T-helper 1 cell treated with Interleukin-12 subunit alpha and Interleukin-12 subunit beta and Interleukin-4 antibody, amounts not matched to agents 30 ng/mL and 1 ng/mL, for 36 hours (primary cell): ENCODE results near the gene MFGE8. TPM values are rescaled to one million over a fixed set of nuclear protein-coding genes. Genes with fewer than 3 reads are reported as not detected.

Source experiments
- intact Hi-C: fragments of 100-400 bp; cut with micrococcal nuclease; formaldehyde crosslinking; loops from one replicate; pipeline ENCODE4 v1.15.1; 2024
- total RNA-seq: library from RNA; stranded (reverse); gene quantifications from 2 replicates; pipeline ENCODE4 v1.2.3, GENCODE V29; 2022

The MFGE8 gene
- total RNA-seq, 1 donor from 2014 or later, result 18.7 TPM

DNA sequence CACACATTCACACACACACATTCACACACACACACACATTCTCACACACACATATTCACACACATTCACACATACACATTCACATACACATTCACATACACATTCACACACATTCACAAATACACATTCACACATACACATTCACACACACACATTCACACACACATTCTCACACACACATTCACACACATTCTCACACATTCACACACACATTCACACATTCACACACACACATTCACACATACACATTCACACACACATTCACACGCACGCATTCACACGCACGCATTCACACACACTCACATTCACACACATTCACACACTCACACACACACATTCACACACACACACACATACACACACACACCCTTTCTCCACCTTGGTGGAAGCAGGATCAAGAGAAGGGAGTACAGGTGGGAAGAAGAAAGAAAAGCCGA, 12.2 kb downstream of the MFGE8 start:
- intact Hi-C loops, result no loop called here

DNA sequence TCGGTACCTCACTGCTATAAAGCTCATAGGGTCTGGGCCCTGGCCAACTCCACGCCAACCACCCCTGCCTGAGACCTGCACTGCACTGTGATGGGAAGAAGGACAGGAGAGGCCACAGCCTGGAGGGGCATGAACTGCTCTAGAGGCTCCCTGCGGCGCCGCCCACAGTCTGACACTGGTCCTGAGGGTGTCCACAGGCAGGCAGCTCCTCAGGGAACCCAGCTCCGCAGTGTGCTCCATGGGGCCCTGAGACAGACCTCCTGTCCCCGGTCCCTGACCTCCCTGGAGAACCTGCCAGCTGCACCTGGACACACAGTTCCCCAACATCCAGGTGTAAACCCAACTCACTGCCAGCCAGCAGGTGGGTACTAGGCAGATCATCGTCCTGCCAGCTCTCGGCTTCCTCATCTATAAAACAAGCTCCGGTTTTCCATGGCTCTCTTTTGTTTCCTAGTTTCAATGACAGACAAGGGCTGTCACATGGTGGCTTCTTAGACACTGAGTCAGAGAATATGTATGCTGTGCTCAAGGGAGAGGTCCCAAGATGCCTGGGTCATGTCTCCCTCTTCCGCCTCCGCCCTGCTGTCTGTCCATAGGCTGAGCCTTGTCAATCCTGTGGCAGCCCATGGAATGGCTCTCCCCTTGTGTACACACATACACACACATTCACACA, 12.7 kb downstream of the MFGE8 start:
- intact Hi-C loops, result no loop called here

DNA sequence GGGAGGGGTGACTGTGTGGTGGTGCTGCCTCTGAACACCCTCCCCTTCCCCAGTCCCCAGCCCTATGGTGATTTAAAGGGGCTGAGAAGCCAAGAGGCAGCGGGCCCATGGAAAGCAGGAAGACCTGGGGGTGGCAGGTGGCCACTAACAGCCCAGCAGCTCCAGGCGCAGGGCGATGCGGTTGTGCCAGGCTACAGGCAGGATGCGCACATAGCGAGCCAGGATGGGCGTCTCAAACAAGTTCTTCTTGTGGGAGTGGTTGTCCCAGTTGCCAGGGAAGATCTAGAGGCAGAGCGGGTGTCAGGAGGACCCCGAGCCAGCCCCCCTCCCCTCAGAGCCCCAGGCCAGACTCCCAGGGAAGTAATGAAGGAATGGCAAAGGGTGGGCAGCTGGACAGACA, 13.9 kb downstream of the MFGE8 start:
- intact Hi-C loops, result loop anchor here (5.0 to 10.0 kb wide), 3 partner anchors 352 to 676 kb away; partner anchors contain the start of genes DET1 and TICRR

DNA sequence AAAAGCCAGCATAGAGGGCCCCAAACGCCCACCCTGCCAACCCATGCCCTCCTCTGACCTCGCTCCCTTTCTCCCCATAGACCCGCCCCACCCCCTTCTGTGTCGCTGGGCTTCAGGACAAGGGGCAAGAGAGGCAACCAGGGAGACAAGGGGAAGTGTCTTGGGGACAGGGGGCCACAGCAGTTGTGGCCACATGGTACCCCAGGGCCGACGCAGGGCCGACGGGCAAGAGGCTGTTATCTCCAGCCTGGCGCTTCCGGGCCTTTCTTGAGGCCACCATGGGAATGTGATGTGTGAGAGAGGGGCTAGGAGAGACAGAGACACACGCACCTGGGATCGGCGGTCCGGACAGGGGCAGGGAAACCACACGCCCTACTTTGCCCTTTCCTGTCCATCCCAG, 14.4 kb downstream of the MFGE8 start:
- intact Hi-C loops, result loop anchor here (5.0 to 10.0 kb wide), 3 partner anchors 351 to 676 kb away; partner anchors contain the start of genes DET1 and TICRR

DNA sequence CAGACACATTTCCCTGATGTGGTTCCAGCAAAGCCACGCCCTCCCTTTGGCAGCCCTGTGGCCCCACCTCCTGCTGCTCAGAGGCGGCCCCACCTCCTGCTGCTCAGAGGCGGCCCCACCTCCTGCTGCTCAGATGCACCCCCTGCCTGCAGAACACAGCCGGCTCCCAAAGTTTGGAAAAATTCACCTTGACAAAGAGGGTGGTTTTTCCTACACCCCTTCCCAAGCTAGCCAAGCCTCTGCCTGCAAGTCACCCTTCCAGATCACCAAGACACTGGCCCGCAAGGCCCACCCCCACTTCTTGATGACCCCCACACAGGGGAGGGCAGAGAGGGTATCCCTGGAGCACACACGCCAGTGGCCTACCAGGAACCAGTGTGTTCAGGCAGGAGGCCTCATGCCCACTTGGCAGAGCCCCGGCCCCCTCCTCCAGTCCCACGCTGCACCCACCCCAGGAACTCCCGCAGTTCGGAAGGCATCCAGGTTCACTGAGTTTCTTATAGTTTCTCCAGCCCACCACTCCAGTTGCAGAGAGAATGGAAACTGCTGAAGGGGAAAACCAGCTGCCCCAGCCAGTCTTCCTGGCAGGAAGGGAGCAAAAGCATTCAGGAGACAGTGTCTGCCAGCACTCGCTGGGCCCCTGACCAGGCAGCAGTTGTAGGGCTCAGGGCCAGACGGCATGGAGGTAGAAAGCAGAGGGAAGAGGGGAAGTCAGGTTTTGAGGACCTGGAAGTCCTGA, 15.6 kb downstream of the MFGE8 start:
- intact Hi-C loops, result loop anchor here (1.0 to 10.0 kb wide), 6 partner anchors 16 to 677 kb away; partner anchors contain the start of genes ABHD2, DET1, MFGE8 and TICRR

DNA sequence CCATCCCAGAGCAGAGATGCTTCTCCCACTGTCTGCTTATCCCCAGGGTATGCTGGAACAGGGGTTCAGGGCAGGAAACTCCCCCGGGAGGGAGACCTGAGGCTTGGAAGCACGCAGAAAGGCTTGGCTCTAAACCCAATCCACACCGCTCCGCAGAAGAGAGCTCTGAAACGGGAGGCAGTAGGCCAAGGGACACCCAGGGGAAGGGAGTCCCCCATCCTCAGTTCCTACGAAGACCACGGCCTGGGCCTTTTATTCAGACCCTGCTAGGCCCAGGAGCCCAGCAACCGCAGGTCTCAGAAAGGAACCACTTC, 16.1 kb downstream of the MFGE8 start:
- intact Hi-C loops, result loop anchor here (1.0 to 10.0 kb wide), 6 partner anchors 16 to 678 kb away; partner anchors contain the start of genes ABHD2, DET1, MFGE8 and TICRR

DNA sequence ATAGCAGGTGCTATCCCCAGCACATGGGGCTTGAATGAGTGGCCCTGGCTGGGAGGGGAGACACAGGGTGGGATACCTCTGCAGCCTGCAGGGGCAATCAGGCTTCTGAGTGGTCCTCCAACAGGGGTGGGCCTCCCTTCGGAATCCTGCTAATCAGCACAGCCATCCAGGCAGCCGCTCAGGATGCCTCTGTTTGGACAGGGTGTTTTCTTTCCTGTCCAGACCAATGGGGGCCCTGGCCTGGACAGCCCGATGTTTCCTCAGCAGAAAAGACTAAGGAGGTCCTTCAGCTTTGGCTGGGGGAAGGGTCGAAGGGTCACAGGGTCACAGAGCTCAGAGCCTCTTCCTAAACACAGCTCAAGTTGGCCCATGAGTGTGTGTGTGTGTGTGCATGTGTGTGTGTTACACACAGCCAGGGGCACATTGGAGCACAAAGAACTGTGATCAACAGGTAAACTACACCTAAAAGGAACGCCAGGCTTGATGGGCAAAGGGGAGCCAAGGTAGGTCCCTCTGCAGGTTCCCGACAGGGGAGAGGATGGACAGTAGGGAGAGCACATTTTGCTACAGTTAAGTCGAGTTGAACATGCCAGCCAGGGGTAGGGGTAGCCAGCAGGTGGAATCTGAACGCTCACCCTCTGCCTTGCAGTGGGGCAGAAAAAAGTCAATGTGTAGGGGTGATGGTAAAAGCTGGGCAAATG, 16.7 kb downstream of the MFGE8 start:
- intact Hi-C loops, result loop anchor here (1.0 to 10.0 kb wide), 6 partner anchors 17 to 678 kb away; partner anchors contain the start of genes ABHD2, DET1, MFGE8 and TICRR

DNA sequence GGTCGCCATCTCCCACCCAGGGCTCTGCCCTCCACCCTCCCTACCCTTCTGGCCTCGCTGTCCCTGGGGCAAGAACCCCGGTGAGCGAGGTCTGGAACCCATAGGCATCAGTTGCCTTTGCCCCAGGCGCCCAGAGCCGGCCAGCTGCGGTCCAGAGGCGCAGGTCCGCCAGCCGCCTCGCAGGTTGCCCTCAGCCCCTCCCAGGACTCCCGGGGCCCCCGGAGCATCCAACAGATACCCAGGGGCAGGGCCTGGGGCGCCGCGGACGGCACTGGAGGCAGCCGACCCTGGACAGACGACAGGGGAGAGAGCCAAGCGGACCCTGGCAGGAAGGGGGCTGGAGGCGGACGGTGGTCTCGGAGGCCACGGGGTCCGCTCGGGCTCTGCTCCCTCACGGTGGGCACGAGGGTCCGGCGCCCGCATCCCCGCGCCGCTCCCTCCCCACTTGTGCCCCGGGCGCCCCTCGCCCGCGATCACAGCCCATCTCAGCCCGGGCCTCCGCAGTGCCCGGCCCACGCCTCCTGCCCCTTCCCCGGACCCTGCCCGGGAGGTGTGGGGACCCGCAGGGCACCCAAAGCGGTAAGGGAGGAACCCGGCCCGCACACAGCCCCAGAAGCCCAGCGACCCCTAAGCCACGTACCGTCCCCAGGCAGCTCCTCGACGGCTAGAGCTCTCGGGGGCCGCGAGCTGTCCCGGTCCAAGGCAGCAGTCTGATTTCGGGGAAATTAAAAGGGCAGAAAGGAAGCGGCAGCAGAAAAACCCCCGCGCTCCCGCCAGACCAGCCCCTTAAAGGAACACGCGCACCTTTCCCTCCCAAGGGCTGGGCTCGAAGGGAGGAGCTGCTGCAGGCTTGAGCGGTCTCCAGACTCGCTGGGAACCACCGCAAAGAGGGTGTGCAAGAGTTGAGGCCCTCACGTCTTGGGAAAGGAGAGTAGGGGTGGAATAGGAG, 18.1 kb downstream of the MFGE8 start, which contains the start of gene HAPLN3:
Gene HAPLN3, minus strand, starts transcription at position 726 of the 949 bp plus-strand sequence. CDS start 8,246 bp downstream, outside the sequence.
- intact Hi-C loops, result loop anchor here (1.0 to 10.0 kb wide), 10 partner anchors 9 to 680 kb away; partner anchors contain the start of genes DET1, MRPL46, MRPS11 and TICRR

DNA sequence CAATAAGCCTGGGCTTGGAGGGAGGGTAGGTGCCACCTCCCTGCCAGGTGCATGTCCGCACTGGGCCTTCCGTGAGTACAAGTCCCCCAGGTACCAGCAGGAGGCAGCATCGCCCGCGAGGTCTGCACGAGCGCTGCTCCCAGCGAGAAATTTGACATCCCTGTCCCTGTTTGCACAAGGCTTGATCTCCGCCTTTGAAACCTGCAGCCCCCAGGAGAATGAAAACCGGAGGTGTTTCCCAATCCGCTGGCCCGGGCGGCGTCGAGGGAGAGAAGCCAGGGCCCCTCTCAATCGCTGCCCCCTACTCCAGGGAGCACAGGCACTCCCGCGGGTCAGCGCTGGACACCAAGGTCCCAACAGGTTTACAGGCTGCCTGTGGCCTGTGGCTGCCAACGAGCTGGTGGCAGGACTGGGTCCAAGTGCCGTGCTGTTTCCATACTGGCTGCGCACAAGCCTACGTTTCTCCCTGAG, 18.8 kb downstream of the MFGE8 start:
- intact Hi-C loops, result loop anchor here (1.0 to 10.0 kb wide), 8 partner anchors 10 to 680 kb away; partner anchors contain the start of genes MRPL46, MRPS11 and TICRR

DNA sequence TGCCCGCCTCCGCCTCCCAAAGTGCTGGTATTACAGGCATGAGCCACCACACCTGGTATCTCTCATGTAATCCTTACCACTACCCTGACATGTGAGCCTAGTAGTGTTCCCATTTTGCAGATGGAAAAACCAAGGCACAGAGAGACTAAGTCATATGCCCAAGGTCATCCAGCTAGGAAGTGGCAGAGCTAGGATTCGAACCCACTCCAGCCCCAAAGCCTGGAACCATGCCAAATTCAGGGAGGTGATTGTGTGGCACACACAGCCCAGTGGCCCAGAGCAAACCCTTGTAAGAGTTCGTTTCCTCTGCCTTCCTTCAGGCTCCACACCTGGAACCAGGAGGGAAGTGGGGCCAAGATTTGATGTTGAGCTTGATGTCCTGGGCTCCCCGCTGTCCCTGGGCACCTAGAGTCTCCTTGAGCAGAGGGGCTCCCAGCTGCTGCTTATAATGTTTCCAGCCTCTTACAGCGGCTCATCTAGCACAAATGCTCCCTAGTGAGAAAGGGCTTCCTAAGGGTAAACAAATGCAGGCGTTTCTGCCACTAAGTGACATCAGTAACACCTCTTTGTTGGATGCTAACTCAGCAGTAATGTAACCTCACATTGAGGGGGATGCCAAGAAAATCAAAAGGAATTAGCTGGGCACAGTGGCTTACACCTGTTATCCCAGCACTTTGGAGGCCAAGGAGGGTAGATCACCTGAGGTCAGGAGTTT, 21.5 kb downstream of the MFGE8 start:
- intact Hi-C loops, result loop anchor here (10.0 kb wide), 1 partner anchor 683 kb away; the partner anchor contains the start of gene TICRR

DNA sequence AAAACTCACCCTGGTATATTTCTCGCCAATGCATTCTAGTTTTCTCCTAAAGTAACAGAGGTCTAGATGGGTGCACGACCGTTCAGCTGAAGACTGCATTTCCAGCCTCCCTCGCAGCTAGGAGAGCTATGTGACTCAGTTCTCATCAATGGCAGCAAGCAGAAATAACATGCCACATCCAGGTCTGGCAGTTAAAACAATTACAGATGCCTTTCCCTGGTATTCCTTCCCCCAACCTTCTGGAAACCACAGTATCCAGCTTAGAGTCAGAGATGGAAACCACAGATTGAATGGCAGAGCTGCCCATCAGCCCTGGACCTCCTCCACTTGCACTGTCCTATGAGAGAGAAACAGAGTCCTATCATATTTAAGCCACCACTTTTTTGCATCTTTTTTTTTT, 22.7 kb downstream of the MFGE8 start:
- intact Hi-C loops, result loop anchor here (10.0 kb wide), 1 partner anchor 684 kb away; the partner anchor contains the start of gene TICRR

DNA sequence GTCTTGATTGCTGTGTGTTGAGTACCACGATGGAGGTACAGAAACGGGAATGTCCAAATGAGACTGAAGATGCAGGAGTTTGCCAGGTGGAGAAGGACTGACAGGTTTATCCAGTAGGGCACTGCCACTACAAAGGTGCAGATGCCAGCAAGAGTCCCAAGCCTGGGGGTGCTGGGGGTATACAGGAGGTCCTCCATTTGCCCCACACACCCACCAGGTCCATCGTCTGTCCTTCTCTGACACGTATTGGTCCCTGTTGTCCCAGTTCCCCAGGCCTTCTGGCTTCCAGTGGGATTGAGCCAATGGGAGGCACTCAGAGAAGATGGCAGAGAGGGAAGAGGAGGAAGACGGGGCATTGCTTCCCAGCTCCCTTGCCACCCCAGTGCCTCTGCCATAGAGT, 24.5 kb downstream of the MFGE8 start:
- intact Hi-C loops, result no loop called here

DNA sequence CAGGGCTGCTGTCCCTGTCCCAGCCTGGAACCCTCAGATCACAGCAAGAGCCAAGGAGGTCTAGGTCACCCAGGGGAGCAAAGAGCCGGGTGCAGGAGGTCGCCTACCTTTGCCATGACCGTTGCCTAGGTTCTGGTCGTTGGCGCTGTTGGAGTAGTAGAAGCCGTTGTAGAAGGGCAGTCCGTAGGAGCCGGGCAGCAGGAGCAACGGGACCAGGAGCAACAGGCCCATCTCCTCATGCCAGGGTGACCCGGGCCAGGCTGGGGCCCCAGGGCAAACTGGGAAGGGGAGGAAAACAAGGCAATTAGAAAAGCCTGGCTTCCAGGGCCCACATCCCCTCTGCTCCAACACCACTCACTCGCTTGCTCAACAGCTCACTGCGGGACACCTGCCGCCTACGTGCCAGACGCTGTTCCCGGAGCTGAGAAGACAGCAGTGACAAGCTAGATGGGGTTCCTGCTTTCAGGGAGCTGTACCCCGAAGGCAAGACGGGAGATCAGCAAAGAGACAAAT, 26.1 kb downstream of the MFGE8 start:
- intact Hi-C loops, result no loop called here

DNA sequence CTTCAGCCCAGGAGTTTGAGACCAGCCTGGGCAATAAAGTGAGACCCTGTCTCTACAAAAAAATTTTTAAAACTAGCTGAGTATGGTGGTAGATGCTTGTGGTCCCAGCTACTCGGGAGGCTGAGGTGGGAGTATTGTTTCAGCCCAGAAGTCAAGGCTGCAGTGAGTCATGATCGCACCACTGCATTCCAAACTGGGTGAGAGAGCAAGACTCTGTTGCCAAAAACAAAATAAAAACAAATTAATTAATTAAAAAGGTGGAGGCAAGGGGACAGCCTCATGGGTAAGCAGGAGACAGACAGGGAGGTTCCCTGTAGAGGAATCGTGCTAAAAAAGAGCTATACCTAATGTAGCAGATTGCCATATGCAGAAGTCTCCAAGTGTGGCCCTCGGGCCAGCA, 30.4 kb downstream of the MFGE8 start:
- intact Hi-C loops, result no loop called here

DNA sequence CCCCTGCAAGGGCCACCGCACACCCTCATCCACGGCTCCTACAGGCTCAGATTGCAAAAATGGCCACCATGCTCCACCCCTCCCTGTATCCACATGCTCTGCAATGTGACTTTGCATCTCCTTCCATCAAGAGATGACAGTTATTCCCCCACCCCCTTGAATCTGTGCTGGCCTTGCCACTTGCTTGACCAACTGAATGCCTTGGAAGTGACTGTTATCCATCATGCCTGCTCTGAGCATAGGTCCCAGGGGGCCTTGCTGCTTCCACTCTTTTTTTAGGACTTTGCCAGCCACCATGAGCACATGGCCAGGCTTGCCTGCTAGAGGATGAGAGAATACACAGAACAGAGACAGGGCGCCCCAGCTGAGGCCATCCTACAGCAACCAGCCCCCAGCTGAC, 31.4 kb downstream of the MFGE8 start:
- intact Hi-C loops, result no loop called here

DNA sequence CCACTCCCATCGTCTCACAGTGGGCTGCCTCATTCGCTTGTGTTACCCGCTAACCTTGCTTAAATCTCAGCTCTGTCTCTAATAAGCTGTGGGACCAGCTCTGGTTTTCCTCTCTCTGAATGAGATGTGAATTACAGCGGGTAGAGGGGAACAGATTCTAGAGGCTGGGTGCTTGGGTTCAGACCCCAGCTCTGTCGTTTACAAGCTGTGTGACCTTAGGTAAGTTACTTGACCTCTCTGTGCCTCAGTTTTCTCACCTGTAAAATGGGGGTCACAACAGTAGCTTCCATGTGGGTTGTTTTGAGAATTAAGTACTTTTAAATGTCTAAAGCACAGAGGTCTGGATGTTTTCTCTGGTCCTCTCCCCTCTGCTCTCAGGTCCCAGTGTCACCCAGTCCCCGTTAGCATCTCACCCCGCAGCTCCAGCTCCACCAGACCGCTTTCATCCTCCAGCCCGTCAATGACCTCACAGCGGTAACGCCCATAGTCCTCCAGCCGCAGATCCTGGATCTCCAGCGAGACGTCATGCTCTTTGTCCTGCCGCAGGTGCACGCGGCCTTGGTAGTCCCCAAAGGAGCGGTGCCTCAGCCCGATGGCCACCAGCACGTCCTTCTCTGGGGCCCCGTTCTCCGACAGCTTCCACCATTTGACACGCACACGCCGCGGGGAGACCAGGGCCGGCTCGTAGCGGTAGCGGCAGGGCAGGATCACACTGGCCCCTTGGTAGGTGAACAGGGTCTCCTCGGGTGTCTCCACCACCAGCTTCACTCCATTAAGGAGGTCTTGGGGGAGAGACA, 32.0 kb downstream of the MFGE8 start:
- intact Hi-C loops, result no loop called here

DNA sequence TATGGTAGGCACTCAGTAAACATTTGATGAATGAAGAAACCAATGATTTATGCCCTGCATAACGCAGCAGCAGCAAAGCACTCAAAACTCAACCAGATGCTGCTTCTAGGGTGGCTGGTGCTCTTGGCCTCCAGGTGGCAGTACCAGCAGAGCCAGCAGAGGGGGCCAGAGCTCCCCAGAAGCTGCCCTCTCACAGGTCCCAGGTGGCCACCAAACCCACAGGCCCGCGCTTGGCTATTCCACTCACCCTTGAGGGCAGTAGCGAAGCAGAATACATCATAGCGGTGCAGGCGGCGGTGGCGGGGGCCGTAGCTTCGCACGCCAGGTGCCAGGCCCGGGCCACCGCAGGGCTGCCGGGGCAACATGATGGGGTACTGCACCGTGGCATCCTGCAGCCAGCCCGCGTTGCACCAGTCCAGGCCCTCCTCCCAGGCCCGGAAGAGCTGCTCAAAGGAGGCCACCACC, 34.4 kb downstream of the MFGE8 start:
- intact Hi-C loops, result no loop called here

DNA sequence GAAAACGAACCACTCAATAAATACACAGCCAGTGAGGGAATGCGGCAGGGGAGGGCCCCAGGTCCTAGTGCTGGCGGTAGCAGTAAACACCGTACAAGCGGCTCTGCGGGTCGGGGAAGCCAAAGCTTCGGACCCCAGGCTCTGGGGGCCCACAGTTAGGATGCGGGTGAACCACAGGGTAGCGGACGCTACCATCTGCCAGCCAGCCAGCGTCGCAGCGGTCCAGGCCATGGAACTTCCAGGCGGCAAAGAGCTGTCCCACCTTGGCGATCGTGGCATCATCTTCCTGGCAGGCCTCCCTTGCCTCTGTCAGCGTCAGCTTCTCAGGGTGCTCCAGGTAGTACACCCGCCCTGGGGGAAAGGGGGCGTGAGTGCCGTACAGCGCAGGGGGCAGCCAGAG, 35.3 kb downstream of the MFGE8 start:
- intact Hi-C loops, result no loop called here
